ENCODE measurements around the gene CPNE2.

Gene CPNE2

DNA sequence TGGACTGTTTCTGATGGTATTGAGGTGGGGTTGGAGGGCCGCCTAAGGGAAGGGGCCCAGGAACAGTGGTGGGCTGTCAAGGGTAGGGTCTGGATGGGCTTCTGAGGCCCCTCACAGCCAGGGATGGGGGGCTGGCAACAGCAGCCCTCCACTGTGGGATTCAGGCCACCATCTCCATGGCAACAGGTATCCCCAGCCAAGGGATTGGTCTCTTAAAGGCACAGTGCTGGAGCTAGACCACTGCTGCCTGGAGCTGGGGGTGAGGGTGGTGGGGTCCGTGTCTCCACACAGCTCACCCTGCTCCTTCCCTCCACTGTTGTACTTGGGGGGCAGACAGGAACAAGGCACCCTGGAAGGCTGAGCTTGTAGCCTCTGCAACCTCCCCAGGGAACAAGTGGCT is 51.6 kb downstream of the CPNE2 start:
- DNase-seq (ENCODE audit: low spot score): no peak

DNA sequence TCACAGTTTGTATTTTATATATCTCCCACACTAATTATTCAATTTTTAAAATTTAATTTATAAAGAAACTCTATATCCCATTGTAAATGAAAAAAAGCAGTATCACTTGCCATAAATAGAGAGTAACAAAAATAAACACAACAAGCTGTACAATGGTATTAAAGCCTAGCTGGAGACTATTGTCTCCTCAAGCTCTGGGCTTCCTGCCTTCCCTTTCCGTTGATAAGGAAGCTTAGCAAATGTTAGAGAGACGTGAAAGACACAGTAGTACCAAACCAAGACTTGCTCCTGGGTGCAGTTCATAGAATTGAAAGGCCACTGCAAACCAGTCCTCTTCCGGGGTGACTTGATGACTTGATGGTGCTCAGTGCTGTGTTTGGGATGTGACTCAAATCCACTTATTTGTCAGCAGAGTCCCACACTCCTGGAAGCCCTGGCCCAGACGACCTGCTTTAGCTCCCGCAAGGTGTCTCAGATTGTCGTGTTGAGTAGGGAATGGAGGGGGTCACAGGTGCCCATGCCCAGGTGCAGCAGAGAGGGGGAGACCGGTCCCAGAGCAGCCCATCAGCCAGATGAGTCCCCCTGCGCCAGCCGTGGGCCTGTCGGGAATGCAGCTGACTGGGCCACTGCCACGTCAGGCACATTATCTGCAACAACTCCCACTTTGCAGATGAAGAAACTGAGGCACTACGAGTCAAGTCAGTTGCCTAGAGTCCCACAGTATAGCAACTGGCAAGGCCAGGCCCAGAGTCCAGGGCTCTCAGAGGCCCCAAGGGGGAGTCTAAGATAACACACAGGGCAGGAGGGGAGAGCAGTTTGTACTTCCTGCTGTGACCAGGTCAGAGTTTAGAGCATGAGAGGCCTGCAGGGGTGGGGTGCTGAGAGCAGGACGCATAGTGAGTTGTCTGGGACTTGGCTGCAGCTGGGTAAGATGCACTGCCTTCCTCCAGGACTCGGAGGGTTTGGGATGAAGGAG is 53.0 kb downstream of the CPNE2 start:
- no peak for DNase-seq (ENCODE audit: low spot score)

DNA sequence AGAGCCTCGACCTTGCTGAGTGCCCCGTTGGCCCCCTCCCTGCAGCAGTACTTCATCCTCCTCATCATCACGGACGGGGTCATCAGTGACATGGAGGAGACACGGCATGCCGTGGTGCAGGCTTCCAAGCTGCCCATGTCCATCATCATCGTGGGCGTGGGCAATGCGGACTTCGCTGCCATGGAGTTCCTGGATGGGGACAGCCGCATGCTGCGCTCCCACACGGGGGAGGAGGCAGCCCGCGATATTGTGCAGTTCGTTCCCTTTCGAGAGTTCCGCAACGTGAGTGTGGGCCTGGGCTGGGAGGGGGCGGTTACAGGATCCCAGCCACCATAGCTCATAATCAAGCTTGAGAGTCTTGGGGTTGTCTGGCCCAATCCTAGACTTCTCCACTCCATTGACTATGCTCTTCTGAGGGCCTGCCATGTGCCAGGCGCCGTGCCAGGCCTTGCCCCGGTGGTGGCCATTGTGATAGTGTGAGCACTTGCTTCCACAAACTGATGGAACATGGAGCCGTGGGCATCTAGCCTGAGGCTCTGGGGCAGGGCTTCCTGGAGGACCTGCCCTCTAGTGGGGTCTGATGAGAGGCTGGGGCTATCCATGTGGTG is 53.8 kb downstream of the CPNE2 start:
- DNase-seq (ENCODE audit: low spot score): no peak

DNA sequence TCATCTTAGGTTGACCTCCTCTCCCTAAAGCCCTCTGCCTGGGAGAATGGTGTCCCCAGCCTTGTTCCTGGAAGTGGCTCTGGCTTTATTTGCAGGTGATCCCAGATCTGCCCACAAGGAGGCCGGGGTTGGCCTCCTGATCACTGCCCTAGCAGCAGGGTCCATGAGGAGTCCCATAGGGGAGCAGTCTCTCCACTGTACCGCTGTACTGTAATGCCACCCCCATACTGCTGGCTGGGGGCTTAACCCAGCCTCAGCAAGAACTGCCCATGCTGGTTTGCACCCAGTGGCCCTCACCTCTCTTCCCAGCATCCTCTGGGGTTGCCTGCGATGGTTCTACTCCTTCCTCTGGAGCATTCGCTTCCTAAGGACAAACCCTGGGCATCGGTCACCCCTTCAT is 54.4 kb downstream of the CPNE2 start:
- peak; percentile 61 for DNase-seq (ENCODE audit: low spot score)

DNA sequence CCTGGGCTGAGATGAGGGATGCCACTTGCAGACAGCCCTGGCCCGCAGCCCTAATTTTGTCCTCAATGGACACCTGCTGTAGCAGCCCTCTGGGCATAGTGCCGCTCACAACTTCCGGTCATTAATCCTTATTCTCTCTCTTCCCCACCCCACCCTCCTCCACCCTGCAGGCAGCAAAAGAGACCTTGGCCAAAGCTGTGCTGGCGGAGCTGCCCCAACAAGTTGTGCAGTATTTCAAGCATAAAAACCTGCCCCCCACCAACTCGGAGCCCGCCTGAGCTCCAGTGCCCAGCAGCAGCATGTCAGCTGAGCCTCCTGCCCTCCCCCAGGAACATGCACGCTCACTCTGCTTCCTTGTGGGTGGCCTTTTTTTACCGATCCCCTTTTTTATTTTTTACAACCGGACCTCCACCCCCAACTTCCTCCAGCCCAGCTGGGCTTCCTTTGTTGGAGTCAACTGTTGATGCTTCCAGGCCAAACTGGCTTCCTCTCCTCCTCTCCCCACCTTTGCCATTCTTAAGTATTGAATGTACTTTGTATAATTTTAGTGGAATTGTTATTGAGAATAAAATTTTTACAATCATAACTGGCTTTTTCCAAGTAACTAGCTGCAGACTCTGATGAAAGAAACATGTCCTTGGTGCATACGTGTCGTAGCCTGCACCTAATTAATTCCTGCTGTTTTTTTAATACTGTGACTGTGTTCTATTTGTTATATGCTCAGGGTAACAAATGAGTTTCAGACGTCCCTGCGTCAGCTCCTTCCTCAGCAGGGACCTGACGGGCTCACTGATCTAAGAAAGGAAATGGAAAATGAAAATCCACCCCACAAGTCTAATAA is 55.2 kb downstream of the CPNE2 start:
- no peak for DNase-seq (ENCODE audit: low spot score)

DNA sequence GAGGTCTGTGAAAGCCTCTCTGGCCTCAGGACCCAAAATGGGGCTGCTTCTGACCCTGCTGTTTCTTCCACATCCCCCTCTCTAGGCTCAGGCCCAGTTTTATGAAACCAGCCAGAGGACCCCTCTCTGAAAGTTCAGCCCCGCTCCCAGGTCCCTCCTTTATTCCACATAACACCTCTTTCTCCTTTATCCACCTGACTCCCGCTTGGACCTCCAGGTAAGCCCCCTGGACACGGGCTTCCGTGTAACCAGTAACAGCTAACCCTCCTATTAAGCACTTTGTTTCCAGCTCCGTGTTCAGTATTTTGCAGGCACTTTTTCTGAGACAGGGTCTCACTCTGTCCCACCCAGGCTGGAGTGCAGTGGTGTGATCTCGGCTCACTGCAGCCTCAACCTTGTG is 56.1 kb downstream of the CPNE2 start:
- DNase-seq (ENCODE audit: low spot score): no peak

DNA sequence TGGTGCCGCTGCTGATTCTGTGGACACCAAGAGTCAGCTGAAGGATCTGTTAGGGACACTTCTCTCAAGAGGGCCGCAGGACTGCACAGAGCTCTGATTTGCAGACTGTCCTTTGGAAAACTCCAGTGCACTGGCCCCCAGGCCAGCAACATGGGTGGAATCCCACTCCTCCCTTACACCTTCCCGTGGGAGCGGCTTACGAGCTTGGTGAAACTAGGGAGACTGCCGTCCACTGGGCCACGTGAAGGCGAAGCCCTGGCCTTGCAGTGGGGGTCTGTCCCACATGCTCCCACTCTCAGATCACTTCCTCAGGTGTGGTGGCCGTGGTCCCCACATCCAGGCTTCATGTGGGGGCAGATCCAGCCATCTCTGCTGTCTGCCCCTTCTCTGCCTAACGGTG is 57.0 kb downstream of the CPNE2 start:
- DNase-seq (ENCODE audit: low spot score): no peak

DNA sequence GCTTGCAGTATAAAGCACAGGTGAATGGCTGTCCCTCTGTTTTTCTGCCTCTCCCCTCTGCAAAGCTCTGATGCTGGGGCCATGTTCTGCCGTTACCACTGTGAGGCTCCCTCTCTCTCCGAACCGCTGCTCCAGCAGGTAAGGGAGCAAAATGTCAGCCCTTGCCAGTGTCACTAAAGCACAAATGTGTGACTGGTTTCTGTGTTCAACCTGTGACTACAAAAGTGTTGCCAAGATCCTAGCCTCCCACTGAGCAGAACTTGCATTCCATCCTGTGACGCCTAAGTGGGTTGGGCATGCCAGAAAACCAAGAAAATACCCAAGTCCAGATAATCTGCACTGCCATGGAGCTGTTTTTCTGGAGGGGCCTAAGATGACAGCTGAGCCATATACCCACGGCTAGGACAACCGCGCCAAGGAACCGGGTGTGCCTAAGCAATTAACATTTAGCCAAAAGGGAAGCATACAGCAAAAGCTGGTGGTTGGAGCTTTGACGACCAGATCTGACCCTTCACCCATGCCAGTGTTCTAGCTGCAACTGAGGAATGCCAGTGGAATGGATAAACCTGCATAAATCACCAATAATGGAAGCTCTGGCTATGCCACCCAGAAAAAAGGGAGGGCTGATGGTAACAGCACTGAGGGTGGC is 58.4 kb downstream of the CPNE2 start:
- no peak for DNase-seq (ENCODE audit: low spot score)

DNA sequence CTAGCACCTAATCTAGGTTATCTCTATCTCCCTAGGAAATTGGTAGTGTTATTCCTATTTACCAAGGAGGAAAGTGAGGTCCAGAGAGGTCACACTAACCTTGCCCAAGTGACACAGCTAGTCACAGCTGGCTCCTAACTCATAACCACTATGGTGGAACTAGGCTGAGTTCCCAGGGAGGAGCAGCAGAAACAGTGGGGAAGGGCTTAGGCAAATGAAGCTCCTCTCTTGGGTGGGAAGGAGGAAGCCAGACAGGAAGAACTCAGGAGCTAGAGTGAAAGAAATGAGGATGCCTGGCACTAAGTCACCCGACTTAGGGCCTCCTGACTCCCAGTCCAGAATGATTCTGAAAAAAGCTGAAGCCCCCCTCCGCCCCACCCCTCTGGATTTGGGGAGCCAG is 59.0 kb downstream of the CPNE2 start:
- no peak for DNase-seq (ENCODE audit: low spot score)

DNA sequence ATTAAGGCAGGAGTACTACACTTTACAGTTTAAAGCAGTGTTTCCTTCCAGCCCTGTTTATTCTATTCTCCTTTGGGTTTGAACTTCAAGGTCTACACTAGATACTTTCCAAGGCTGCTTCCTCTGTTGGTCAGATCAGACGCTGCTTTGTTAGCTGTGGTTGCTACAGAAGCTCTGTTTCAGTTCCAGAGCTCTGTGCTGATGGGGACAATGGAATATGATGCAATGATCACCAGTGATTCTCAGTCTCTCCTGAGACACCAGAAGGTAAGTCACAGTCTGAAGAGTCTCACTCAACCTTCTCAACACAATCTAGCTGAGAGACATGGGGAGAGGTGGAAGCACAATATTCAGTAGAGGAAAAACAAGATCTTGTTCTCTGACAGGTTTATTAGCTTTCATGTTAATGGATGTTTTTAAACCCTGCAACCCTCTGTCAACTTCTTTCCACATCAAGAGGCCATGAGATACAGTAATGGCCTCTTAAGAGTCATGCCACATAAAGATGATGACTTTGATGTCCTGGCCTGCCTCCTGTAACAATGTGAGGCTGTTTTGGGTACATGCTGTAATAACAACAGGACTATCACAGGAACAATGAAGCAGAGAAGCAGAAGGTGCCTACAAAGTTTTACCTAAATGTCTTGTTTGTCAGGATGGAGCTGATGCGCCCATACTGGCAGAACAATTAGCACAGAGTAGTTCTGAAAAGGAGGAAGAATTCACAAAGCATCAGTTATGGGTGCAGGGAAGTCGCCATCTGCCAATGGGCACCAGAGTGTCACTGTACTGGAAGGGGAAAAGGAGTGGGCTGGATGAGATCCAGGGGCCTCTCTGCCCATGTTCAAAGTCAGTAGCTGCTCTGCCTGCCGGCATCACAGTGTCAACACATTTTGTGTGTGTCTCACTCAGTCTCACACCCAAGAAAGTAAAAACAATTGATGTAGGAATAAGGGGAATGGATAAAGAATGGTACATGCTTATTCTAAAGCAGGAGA is 60.0 kb downstream of the CPNE2 start:
- DNase-seq (ENCODE audit: low spot score): no peak

DNA sequence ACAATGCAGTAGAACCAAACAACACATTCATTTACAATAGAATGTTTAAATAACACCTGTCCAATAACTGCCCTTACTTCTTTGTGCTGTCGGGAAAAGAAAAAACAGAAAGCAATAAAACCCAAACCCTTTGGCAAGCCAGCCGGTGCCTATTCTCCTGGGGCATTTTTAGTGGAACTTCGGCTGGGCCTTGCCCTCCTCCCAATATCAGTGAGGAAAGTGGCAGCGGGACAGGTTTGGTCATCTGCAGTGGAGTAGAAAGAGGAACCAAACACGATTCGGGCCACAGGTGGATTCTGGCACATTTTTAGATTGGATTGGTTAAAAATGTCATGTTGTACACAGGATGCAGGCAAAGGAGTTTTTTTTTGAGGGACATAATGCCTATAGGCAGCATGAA is 61.5 kb downstream of the CPNE2 start:
- no peak for DNase-seq (ENCODE audit: low spot score)

DNA sequence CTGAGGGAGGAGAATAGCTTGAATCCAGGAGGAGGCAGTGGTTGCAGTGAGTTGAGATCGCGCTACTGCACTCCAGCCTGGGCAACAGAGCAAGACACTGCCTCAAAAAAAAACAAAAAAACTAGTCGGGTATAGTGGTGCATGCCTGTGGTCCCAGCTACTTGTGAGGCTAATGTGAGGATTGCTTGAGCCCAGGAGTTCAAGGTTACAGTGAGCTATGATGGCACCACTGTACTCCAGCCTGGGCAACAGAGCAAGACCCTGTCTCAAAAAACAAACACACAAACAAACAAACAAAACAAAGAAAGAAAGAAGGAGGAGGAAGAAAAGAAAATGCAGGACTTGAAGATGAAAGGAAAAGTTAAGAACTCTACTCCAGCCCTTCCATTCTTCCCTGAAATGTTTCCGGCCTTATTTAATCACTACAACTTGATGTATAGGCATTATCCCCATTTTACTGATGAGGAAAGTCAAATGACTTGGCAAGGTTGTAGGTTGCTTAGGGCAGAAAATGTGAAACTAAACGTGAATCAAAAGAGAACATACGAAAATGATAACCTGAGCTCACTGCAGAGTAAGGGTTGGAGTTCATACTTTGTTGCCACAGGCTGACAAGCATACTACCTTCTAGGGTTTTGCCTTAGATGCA is 63.4 kb downstream of the CPNE2 start:
- DNase-seq (ENCODE audit: low spot score): no peak

DNA sequence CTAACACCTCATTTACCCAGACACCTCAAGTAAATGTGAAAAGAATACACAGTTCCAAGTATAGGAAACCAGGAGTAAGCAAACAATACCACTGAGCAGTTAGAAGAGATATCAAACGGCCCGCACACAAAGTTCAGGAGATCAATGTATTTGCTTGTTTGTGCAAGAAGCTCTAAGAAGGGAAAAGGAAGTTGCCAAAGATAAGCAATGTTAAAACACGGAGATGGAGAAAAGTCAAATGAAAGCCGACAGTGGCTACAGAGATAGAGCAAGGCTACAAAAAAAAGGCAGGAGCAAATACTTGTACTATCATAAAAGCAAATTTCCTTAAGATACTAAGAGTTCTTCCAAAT is 63.9 kb downstream of the CPNE2 start:
- no peak for DNase-seq (ENCODE audit: low spot score)

DNA sequence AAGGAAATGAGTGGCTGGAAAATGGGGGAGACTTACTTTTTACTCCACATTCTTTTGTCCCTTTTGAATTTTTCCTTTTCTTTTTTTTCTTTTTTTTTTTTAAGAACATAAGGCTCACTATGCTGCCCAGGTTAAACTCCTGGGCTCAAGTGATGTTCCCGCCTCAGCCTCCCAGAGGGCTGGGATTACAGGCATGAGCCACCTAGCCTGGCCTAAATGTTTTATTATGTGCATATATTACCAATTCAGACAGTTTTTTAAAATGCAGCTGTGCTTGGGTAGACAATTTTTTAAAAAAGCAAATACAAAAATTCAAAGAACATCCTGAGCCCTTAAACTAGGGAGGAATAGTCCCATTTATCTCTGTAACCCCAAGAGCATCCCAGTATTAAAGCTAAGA is 65.2 kb downstream of the CPNE2 start:
- no peak for DNase-seq (ENCODE audit: low spot score)

DNA sequence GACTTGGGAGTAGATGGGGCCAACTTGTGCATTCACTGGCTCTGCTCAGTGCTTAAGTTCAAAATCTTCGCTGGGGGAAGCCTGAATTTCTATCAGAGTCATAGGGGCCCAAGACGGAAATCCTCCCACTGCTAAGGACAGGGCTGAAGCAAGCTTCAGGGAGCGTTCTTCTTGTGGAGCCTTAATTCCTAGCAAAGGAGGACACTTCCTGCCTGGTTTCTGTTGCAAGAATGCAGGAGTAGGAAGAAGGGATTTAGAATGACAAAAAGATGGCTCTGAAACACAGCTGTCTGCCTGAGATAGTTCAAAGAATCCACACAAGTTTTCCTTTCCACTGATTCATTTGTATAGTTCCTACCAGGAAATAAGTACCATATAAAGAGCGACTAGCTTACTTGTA is 67.1 kb downstream of the CPNE2 start:
- no peak for DNase-seq (ENCODE audit: low spot score)

DNA sequence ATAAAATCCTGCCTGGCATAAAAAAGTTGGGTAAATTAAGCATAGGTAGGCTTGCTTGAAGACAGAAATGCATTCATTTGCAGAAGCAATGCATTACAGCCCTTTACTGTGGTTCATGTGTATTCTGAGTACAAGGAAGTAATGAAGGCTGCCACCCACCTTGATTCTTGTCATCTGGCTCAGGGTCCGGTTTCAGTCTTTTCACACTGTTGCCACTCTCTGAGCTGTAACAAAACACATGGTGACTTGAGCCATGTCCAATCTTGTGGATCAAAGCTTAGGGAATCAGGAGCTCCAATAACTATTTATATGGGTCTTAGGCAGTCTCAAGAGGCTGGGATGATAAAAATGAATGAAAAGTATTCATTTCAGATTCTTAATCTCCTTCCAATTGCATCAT is 71.5 kb downstream of the CPNE2 start:
- DNase-seq (ENCODE audit: low spot score): no peak

DNA sequence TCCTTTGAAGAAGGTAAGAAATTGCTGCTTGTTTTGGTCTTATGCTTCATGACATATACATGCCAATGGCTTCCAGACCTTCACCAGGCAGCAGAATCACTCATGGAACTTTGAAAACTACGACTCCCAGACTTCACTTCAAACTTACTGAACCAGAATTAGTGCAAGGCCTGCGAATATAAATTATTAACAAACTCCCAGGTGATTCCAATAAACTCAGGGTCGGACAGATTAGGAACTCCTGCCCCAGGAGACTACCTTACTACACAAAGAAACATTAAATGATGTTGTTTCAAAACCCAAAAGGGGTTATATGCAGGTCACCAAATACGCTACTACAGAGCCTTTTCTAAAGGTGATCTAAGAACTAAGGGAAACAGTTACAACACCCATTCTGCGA is 73.1 kb downstream of the CPNE2 start:
- no peak for DNase-seq (ENCODE audit: low spot score)

DNA sequence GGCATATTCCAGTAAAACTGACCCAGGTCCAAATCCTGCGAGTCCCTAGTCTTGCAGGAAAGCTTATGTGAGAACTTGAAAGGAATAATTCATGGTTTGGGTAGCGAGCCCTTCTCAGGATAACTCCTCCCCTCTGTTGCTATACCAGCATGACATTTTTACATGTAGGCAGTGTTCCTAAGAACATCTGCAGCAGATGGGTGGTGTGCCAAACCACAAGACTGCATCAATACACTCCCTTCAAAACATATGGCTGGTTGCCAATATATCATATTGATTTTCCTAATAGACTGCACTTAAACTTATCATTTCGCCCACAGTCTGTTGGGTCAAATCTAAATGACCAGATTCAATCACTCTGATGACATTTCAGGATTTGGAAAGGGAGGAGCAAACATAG is 73.6 kb downstream of the CPNE2 start:
- DNase-seq (ENCODE audit: low spot score): no peak

DNA sequence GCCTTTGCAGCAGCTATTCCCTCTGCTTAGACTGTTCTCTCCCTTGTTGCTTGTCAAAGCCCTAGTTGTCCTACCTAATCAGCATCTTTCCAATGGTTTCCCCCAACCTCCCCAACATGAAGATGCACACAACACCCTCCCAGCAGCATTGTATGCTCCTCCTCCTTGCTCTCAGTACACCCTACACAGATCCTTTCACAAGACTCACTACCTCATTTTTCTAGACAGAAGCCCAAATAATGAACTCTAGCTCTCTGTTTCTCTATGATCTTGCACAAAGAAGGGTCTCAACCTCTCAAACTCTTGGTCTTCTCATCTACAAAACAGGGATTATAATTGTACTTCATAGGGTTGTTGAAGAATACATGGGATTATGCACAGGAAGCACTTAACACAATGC is 74.1 kb downstream of the CPNE2 start:
- no peak for DNase-seq (ENCODE audit: low spot score)

DNA sequence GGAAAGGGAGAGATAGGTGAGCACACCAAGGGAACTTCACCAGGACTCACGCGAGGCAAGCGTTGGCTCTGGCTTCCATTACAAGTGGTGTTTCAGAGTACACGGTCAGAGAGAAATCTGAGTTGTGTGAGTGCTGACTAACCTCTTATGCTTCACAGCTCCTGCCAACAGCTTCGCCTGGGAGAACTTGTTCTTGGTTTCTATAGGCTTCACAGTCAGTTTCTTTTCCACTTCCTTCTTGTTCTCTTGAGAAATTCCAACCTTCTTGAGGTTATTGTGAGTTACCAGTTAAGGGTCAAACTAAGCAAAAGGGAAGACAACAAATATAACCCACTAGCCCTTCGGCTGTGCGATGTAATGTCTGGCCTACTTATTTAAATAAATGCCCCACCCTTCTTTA is 74.6 kb downstream of the CPNE2 start:
- no peak for DNase-seq (ENCODE audit: low spot score)

DNA sequence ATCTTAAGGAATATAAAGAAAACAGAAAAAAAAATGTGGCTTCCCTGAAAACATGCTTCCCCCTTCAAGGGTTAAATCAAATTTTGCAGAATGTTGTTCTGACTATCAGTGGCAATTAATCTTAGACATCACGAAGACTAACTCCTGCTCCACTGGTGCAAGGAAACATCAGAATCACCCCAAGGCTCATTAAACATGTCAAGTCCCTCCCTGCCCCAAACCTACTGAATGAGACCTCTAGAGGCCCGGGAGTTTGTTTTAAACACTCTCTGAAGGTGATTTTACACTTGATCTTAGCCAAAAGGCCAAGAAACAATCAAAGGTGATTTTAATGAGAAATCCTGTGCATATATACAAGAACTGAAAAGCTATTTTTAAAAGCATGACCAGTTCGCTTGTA is 75.2 kb downstream of the CPNE2 start:
- no peak for DNase-seq (ENCODE audit: low spot score)
